Neural cell (in vitro differentiated cells): ENCODE results near the gene NDUFAF2. TPM values are rescaled to one million over a fixed set of nuclear protein-coding genes. Genes with fewer than 3 reads are reported as not detected.

Experiments used
- H2AFZ ChIP-seq: fragments of 200-600, 300-800 bp; sonication (generic), shearing (Covaris generic); 2 replicates; pipeline ENCODE4 v1.6.0; 2014; ENCODE audit warnings: low read depth, mild to moderate bottlenecking, antibody characterized with exemption, low read length, moderate library complexity
- H3F3A ChIP-seq: fragments of 200-600 bp; shearing (Covaris generic); 2 replicates; pipeline ENCODE4 v1.6.1; 2016; ENCODE audit warnings: mild to moderate bottlenecking, moderate library complexity, mixed read lengths, antibody characterized with exemption, low read length; ENCODE audit not compliant: insufficient read depth, poor library complexity, severe bottlenecking
- H3K27ac ChIP-seq: fragments of 200-600, 300-800 bp; sonication (generic), shearing (Covaris generic); 2 replicates; pipeline ENCODE4 v1.5.1; 2014; ENCODE audit warnings: mild to moderate bottlenecking, low read length, moderate library complexity
- H3K27me3 ChIP-seq: fragments of 300-800, 200-600 bp; sonication (generic), shearing (Covaris generic); 2 replicates; pipeline ENCODE4 v1.6.0; 2014; ENCODE audit warnings: mild to moderate bottlenecking, low read depth, low read length, moderate library complexity; ENCODE audit not compliant: insufficient read depth
- H3K36me3 ChIP-seq: fragments of 300-800, 200-600 bp; sonication (generic), shearing (Covaris generic); 2 replicates; pipeline ENCODE4 v1.5.1; 2014; ENCODE audit warnings: mild to moderate bottlenecking, antibody characterized with exemption, low read length, moderate library complexity; ENCODE audit not compliant: insufficient read depth
- H3K4me2 ChIP-seq: fragments of 300-800, 200-600 bp; sonication (generic), shearing (Covaris generic); 2 replicates; pipeline ENCODE4 v1.6.0; 2014; ENCODE audit warnings: mild to moderate bottlenecking, low read length
- H3K4me3 ChIP-seq: fragments of 300-800, 200-600 bp; sonication (generic), shearing (Covaris generic); 2 replicates; pipeline ENCODE4 v1.5.1; 2014; ENCODE audit warnings: mild to moderate bottlenecking, low read length, moderate library complexity
- H3K79me2 ChIP-seq: fragments of 200-600 bp; shearing (Covaris generic); replicated peaks from 2 replicates; pipeline ENCODE4 v1.6.0; 2014; ENCODE audit warnings: mild to moderate bottlenecking, low read length, moderate library complexity; ENCODE audit not compliant: insufficient read depth
- H3K9ac ChIP-seq: fragments of 300-800, 200-600 bp; sonication (generic), shearing (Covaris generic); 2 replicates; pipeline ENCODE4 v1.6.1; 2016; ENCODE audit warnings: mild to moderate bottlenecking, low read length, mixed read lengths
- H3K9me2 ChIP-seq: fragments of 200-600 bp; shearing (Covaris generic); 2 replicates; pipeline ENCODE4 v1.6.1; 2016; ENCODE audit warnings: mild to moderate bottlenecking, low read length, mixed read lengths; ENCODE audit not compliant: insufficient read depth
- H3K9me3 ChIP-seq: fragments of 200-600, 300-800 bp; sonication (generic), shearing (Covaris generic); 2 replicates; pipeline ENCODE4 v1.6.1; 2016; ENCODE audit warnings: mild to moderate bottlenecking, mixed run types, low read length, moderate library complexity, mixed read lengths
- H4K20me1 ChIP-seq: fragments of 200-600 bp; shearing (Covaris generic); 2 replicates; pipeline ENCODE4 v1.6.1; 2016; ENCODE audit warnings: mild to moderate bottlenecking, mixed run types; ENCODE audit not compliant: insufficient read depth
- EP300 ChIP-seq: fragments of 450-650 bp; conservative IDR thresholded peaks from 2 replicates; pipeline ENCODE4 v1.6.1; 2014; ENCODE audit warnings: antibody characterized with exemption, mild to moderate bottlenecking, moderate library complexity; ENCODE audit not compliant: poor library complexity, severe bottlenecking
- EZH2 ChIP-seq: fragments of 200-600, 300-800 bp; shearing (Covaris generic), sonication (generic); IDR thresholded peaks from 2 replicates; pipeline ENCODE4 v1.6.1; 2014; ENCODE audit warnings: antibody characterized with exemption, low read length, borderline replicate concordance, mild to moderate bottlenecking; ENCODE audit not compliant: insufficient read depth, poor library complexity, severe bottlenecking
- MXI1 ChIP-seq: fragments of 450-650 bp; conservative IDR thresholded peaks from 2 replicates; pipeline ENCODE4 v1.6.1; 2014; ENCODE audit warnings: antibody characterized with exemption, mild to moderate bottlenecking; ENCODE audit not compliant: poor library complexity, severe bottlenecking
- POLR2AphosphoS5 ChIP-seq: IDR thresholded peaks from 2 replicates; pipeline ENCODE4 v1.6.1; 2012
- RAD21 ChIP-seq: fragments of 450-650 bp; conservative IDR thresholded peaks from 2 replicates; pipeline ENCODE4 v1.6.1; 2014; ENCODE audit warnings: antibody characterized with exemption, mild to moderate bottlenecking, moderate library complexity
- SMC3 ChIP-seq: fragments of 450-650 bp; conservative IDR thresholded peaks from 2 replicates; pipeline ENCODE4 v1.6.1; 2014; ENCODE audit warnings: antibody characterized with exemption, mild to moderate bottlenecking, moderate library complexity; ENCODE audit not compliant: poor library complexity
- TAF1 ChIP-seq: IDR thresholded peaks from 2 replicates; pipeline ENCODE4 v1.6.1; 2012; ENCODE audit warnings: low read depth
- polyA plus RNA-seq: library from polyadenylated mRNA; depleted of rRNA; stranded (reverse); fragments of >200 nt; gene quantifications from 2 replicates; pipeline ENCODE4 v1.2.3, GENCODE V29; 2014
- TF ChIP-seq, protein P1 (sequence below): fragments of 450-650 bp; IDR thresholded peaks from 2 replicates; pipeline ENCODE4 v1.5.1; 2014; ENCODE audit warnings: antibody characterized with exemption, mild to moderate bottlenecking, moderate library complexity; ENCODE audit not compliant: poor library complexity, severe bottlenecking
- TF ChIP-seq, protein P2 (sequence below): IDR thresholded peaks from 2 replicates; pipeline ENCODE4 v1.6.1; 2012; ENCODE audit warnings: borderline replicate concordance

NDUFAF2 gene
- polyA plus RNA-seq, 1 donor from 2014 or later = 53.6 TPM

DNA sequence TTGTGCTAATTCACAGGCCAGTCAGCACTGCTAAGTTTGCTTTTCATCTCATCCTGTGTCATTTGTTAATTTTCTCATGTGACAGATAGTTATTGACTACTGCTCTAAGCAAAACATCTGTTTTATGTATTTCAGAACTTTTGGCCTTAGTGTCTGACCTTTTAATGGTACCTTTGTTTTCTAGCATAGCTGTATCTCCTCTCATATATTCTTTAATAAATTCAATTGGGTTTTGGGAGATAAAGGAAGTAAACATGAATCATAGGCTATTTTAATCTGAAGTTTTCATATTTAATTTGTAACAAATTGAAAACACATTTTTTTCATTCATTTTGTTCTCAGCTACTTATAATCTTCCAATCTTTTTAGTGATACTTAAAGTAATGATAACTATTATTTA is 13.1 kb downstream of the NDUFAF2 start:
- Histone ChIP-seq H3F3A (no peaks in the 10 kb centered on the region), H3K9me2 (no peaks in the 10 kb centered on the region), H3K79me2 (no peaks in the 10 kb centered on the region), H3K4me3 (no peak overlapping the region), H3K36me3 (no peaks in the 10 kb centered on the region), H2AFZ (no peak overlapping the region), H3K9me3 (no peaks in the 10 kb centered on the region), H3K27ac (no peak overlapping the region), H3K4me2 (no peak overlapping the region), H3K27me3 (no peaks in the 10 kb centered on the region), H4K20me1 (no peaks in the 10 kb centered on the region), H3K9ac (no peak overlapping the region)
- TF ChIP-seq MXI1 = no peak
- no peak for TF ChIP-seq RAD21
- TF ChIP-seq POLR2AphosphoS5 = no peak
- TF ChIP-seq SMC3 = no peak
- TF ChIP-seq, protein P1, sequence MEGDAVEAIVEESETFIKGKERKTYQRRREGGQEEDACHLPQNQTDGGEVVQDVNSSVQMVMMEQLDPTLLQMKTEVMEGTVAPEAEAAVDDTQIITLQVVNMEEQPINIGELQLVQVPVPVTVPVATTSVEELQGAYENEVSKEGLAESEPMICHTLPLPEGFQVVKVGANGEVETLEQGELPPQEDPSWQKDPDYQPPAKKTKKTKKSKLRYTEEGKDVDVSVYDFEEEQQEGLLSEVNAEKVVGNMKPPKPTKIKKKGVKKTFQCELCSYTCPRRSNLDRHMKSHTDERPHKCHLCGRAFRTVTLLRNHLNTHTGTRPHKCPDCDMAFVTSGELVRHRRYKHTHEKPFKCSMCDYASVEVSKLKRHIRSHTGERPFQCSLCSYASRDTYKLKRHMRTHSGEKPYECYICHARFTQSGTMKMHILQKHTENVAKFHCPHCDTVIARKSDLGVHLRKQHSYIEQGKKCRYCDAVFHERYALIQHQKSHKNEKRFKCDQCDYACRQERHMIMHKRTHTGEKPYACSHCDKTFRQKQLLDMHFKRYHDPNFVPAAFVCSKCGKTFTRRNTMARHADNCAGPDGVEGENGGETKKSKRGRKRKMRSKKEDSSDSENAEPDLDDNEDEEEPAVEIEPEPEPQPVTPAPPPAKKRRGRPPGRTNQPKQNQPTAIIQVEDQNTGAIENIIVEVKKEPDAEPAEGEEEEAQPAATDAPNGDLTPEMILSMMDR = no peak
- TF ChIP-seq EZH2 = no peak
- TF ChIP-seq, protein P2, sequence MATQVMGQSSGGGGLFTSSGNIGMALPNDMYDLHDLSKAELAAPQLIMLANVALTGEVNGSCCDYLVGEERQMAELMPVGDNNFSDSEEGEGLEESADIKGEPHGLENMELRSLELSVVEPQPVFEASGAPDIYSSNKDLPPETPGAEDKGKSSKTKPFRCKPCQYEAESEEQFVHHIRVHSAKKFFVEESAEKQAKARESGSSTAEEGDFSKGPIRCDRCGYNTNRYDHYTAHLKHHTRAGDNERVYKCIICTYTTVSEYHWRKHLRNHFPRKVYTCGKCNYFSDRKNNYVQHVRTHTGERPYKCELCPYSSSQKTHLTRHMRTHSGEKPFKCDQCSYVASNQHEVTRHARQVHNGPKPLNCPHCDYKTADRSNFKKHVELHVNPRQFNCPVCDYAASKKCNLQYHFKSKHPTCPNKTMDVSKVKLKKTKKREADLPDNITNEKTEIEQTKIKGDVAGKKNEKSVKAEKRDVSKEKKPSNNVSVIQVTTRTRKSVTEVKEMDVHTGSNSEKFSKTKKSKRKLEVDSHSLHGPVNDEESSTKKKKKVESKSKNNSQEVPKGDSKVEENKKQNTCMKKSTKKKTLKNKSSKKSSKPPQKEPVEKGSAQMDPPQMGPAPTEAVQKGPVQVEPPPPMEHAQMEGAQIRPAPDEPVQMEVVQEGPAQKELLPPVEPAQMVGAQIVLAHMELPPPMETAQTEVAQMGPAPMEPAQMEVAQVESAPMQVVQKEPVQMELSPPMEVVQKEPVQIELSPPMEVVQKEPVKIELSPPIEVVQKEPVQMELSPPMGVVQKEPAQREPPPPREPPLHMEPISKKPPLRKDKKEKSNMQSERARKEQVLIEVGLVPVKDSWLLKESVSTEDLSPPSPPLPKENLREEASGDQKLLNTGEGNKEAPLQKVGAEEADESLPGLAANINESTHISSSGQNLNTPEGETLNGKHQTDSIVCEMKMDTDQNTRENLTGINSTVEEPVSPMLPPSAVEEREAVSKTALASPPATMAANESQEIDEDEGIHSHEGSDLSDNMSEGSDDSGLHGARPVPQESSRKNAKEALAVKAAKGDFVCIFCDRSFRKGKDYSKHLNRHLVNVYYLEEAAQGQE = no peak

GRCh38 chr5:60958712-60959111 is 13.7 kb downstream of the NDUFAF2 start:
- no peaks in the 10 kb centered on the region for H3K9me3 ChIP-seq
- H4K20me1 ChIP-seq = no peaks in the 10 kb centered on the region
- H3K79me2 ChIP-seq = no peaks in the 10 kb centered on the region
- H2AFZ ChIP-seq = no peak overlapping the region
- no peak for TF ChIP-seq MXI1
- TF ChIP-seq, protein P2 = no peak
- TF ChIP-seq POLR2AphosphoS5 = no peak
- no peak for TF ChIP-seq TAF1
- TF ChIP-seq EZH2 = no peak
- TF ChIP-seq, protein P1 = no peak
- no peak for TF ChIP-seq EP300
- no peak for TF ChIP-seq RAD21
- TF ChIP-seq SMC3 = no peak
- no peaks in the 10 kb centered on the region for H3K36me3 ChIP-seq
- H3K27ac ChIP-seq = no peak overlapping the region
- no peak overlapping the region for H3K4me3 ChIP-seq
- H3K4me2 ChIP-seq = no peak overlapping the region
- no peaks in the 10 kb centered on the region for H3K9me2 ChIP-seq
- H3F3A ChIP-seq = no peaks in the 10 kb centered on the region
- no peak overlapping the region for H3K9ac ChIP-seq
- H3K27me3 ChIP-seq = no peaks in the 10 kb centered on the region
